ENCODE results near the gene PDAP1. TPM values are rescaled to one million over a fixed set of nuclear protein-coding genes. Genes with fewer than 3 reads are reported as not detected.
A peak's percentile ranks its signal among the peaks of the same experiment; 100 is the strongest.

PDAP1 gene
- total RNA-seq, 1 experiment from 2014 or later = 150 TPM

- H2BK5ac ChIP-seq (ENCODE audit: insufficient read length, low read length) = no peak overlapping the region
- H3K27ac Mint-ChIP-seq = peak overlapping the region in 2 of 3 experiments; percentile 33 to 42; a peak in 4 of 7 replicates
- no peaks in the 10 kb centered on the region; the same call in none of the 2 replicates for H3K27me3 Mint-ChIP-seq (ENCODE audit: low read depth)
- H3K23ac ChIP-seq (ENCODE audit: insufficient read length, low read depth, low read length) = no peak overlapping the region
- H3K23me2 ChIP-seq (ENCODE audit: insufficient read length, low read depth, low read length, poor library complexity, severe bottlenecking) = no peaks in the 10 kb centered on the region
- H4K8ac ChIP-seq (replicated peaks; ENCODE audit: insufficient read length, low read depth, low read length) = no peak overlapping the region
- H3K36me3 Mint-ChIP-seq (ENCODE audit: insufficient read depth in 1 of 3, low read depth in 3 of 3) = peaks cover 42 to 95% (median 81%) of the 10 kb centered on the region in 3 experiments; a peak in 6 of 7 replicates
- H3K4me1 Mint-ChIP-seq = no peaks in the 10 kb centered on the region
- H2AFZ ChIP-seq (ENCODE audit: low read length) = no peak overlapping the region
- H3K79me1 ChIP-seq (ENCODE audit: insufficient read depth, low read depth, low read length, poor library complexity, severe bottlenecking) = peaks cover 5% of the 10 kb centered on the region
- H3T11ph ChIP-seq (ENCODE audit: low read length) = no peak overlapping the region
- no peak overlapping the region for H3K4me3 Mint-ChIP-seq
- H4K91ac ChIP-seq (ENCODE audit: insufficient read length, low read depth, low read length) = no peak overlapping the region
- no peaks in the 10 kb centered on the region; the same call in 1 of the 2 replicates for H3K79me2 ChIP-seq (ENCODE audit: insufficient read depth, low read length)
- H3K56ac ChIP-seq (ENCODE audit: insufficient read length, low read depth, low read length) = no peak overlapping the region
- H2BK120ac ChIP-seq (ENCODE audit: low read depth, low read length, poor library complexity, severe bottlenecking) = no peak overlapping the region
- WGBS (ENCODE audit: extremely low coverage, insufficient read length, low lambda C conversion rate) = no CpG with 5 or more reads among the region's 6 CpGs
- no peak overlapping the region for H3K27ac ChIP-seq (ENCODE audit: insufficient read length, low read depth, low read length)
- no peaks in the 10 kb centered on the region for H3K9me3 ChIP-seq (ENCODE audit: control insufficient read depth, low read depth, low read length)
- no peak overlapping the region for H2AK5ac ChIP-seq (ENCODE audit: insufficient read length, low read length)
- H3K4me1 ChIP-seq (ENCODE audit: insufficient read depth, low read length) = no peaks in the 10 kb centered on the region
- H4K20me1 ChIP-seq (ENCODE audit: control insufficient read depth, insufficient read depth, insufficient read length) = no peaks in the 10 kb centered on the region
- no peak overlapping the region for H3K14ac ChIP-seq (ENCODE audit: insufficient read depth, low read length)
- H3K4ac ChIP-seq (ENCODE audit: low read depth, low read length) = no peak overlapping the region
- no peak overlapping the region for H2BK15ac ChIP-seq (ENCODE audit: low read depth, low read length)
- no peaks in the 10 kb centered on the region for H3K27me3 ChIP-seq (ENCODE audit: insufficient read depth, low read length)
- H3K4me2 ChIP-seq (ENCODE audit: insufficient read depth, insufficient read length, low read length) = no peak overlapping the region
- no peak for DNase-seq
- no peak for TF ChIP-seq CTCF (conservative IDR thresholded peaks at IDR 0.05)
- no peak overlapping the region for H3K18ac ChIP-seq (ENCODE audit: insufficient read length, low read depth, low read length)
- H4K5ac ChIP-seq (ENCODE audit: insufficient read length, low read depth, low read length) = no peak overlapping the region
- 0 out of 5 replicates have a peak, but pooled peaks cover 0 to 3% of the 10 kb centered on the region in 2 experiments for H3K9me3 Mint-ChIP-seq
- H2BK12ac ChIP-seq (ENCODE audit: insufficient read length, low read depth, low read length) = no peak overlapping the region
- no peak overlapping the region for H2BK20ac ChIP-seq (ENCODE audit: low read depth, low read length, poor library complexity, severe bottlenecking)
- H3K9ac ChIP-seq (ENCODE audit: extremely low read depth, insufficient read length, low read length) = no peak overlapping the region
Observed at GRCh38 chr7:99457050-99457649, 48.8 kb upstream of the PDAP1 start.

Measured in H9 (cell line).